Urinary bladder (tissue), 4 donors: ENCODE results near the gene TNFRSF6B. TPM values are rescaled to one million over a fixed set of nuclear protein-coding genes. Genes with fewer than 3 reads are reported as not detected.
A peak's percentile ranks its signal among the peaks of the same experiment; 100 is the strongest.

Experiments
- DNase-seq: peaks from one replicate; pipeline ENCODE4 v3.0.0-alpha.2; 2015; ENCODE audit errors: extremely low spot score
- H3K27ac ChIP-seq: one replicate; pipeline ENCODE4 v1.5.1; 2013; ENCODE audit warnings: low read depth, mild to moderate bottlenecking, moderate library complexity
- H3K36me3 ChIP-seq: one replicate; pipeline ENCODE4 v1.6.1; 2013; ENCODE audit warnings: mild to moderate bottlenecking, moderate library complexity; ENCODE audit not compliant: insufficient read depth
- H3K4me1 ChIP-seq: one replicate; pipeline ENCODE4 v1.6.1; 2013; ENCODE audit warnings: mild to moderate bottlenecking, moderate library complexity; ENCODE audit not compliant: insufficient read depth
- H3K4me3 ChIP-seq: one replicate; pipeline ENCODE4 v1.5.1; 2013; ENCODE audit warnings: low read depth, low read length
- WGBS: extraction: QIAGEN DNeasy Blood & Tissue Kit; methylation state at CpG from one replicate; pipeline ENCODE4 v1.1.7; 2013; 5-methylcytosine and 5-hydroxymethylcytosine counted together
- polyA plus RNA-seq: library from polyadenylated mRNA; stranded (reverse); fragments of 200-250 nt; gene quantifications from one replicate; pipeline ENCODE4 v1.2.3, GENCODE V29; 2013
- total RNA-seq: library from RNA; depleted of rRNA; stranded (reverse); fragments of >200 nt; gene quantifications from one replicate; pipeline ENCODE4 v1.2.3, GENCODE V29; 2014
- donor health status: healthy with polysubstance abuse.
- donor health status: healthy.

Gene TNFRSF6B
- total and polyA plus RNA-seq, 2 donors: 0.42 to 35.6 TPM

- 84% methylated on average over 14 of the region's 14 CpGs for WGBS
- H3K36me3 ChIP-seq: peaks cover 2% of the 10 kb centered on the region
- H3K4me3 ChIP-seq: no peak overlapping the region
- H3K27ac ChIP-seq: no peak overlapping the region
- DNase-seq: no peak
- no peaks in the 10 kb centered on the region for H3K4me1 ChIP-seq
Measured at GRCh38 chr20:63701329-63702035, 5.0 kb downstream of the TNFRSF6B start.

- no peaks in the 10 kb centered on the region for H3K4me1 ChIP-seq
- WGBS: 90% methylated on average over 16 of the region's 16 CpGs
- no peak overlapping the region for H3K4me3 ChIP-seq
- no peak for DNase-seq
- H3K36me3 ChIP-seq: peaks cover 2% of the 10 kb centered on the region
- H3K27ac ChIP-seq: no peak overlapping the region
Measured at GRCh38 chr20:63702036-63702665, 5.7 kb downstream of the TNFRSF6B start.

- WGBS: 81% methylated on average over 13 of the region's 13 CpGs
- Histone ChIP-seq H3K27ac (no peak overlapping the region), H3K36me3 (peaks cover 2% of the 10 kb centered on the region), H3K4me1 (no peaks in the 10 kb centered on the region), H3K4me3 (no peak overlapping the region)
- no peak for DNase-seq
Measured at GRCh38 chr20:63702751-63703470, 6.5 kb downstream of the TNFRSF6B start.

- Histone ChIP-seq H3K4me3 (no peak overlapping the region), H3K27ac (no peak overlapping the region), H3K36me3 (peaks cover 2% of the 10 kb centered on the region), H3K4me1 (no peaks in the 10 kb centered on the region)
- WGBS: 89% methylated on average over 15 of the region's 15 CpGs
- DNase-seq: no peak
Measured at GRCh38 chr20:63703471-63703975, 7.1 kb downstream of the TNFRSF6B start.

- Histone ChIP-seq H3K4me1 (no peaks in the 10 kb centered on the region), H3K36me3 (peaks cover 2% of the 10 kb centered on the region), H3K27ac (no peak overlapping the region), H3K4me3 (no peak overlapping the region)
- DNase-seq: no peak
- 86% methylated on average over 11 of the region's 11 CpGs for WGBS
Measured at GRCh38 chr20:63703976-63704748, 7.7 kb downstream of the TNFRSF6B start.

- Histone ChIP-seq H3K27ac (no peak overlapping the region), H3K36me3 (peaks cover 2% of the 10 kb centered on the region), H3K4me3 (no peak overlapping the region), H3K4me1 (no peaks in the 10 kb centered on the region)
- WGBS: 80% methylated on average over 6 of the region's 6 CpGs
- no peak for DNase-seq
Measured at GRCh38 chr20:63704749-63705117, 8.3 kb downstream of the TNFRSF6B start.

- Histone ChIP-seq H3K4me1 (no peaks in the 10 kb centered on the region), H3K4me3 (no peak overlapping the region), H3K27ac (no peak overlapping the region), H3K36me3 (peaks cover 2% of the 10 kb centered on the region)
- DNase-seq: no peak
- WGBS: 92% methylated on average over 8 of the region's 8 CpGs
Measured at GRCh38 chr20:63705232-63706026, 9.0 kb downstream of the TNFRSF6B start.

- H3K4me1 ChIP-seq: no peaks in the 10 kb centered on the region
Measured at GRCh38 chr20:63706027-63706695, 9.7 kb downstream of the TNFRSF6B start.

GRCh38 chr20:63706852-63707557 is 10.6 kb downstream of the TNFRSF6B start:
- Histone ChIP-seq H3K27ac (peak overlapping the region; percentile 94), H3K36me3 (peaks cover 2% of the 10 kb centered on the region), H3K4me1 (no peaks in the 10 kb centered on the region), H3K4me3 (peak overlapping the region; percentile 97)
- no peak for DNase-seq
- WGBS: 4% methylated on average over 56 of the region's 56 CpGs

More at GRCh38 chr20:63706027-63706695, 9.7 kb downstream of the TNFRSF6B start:
- H3K36me3 ChIP-seq: peaks cover 2% of the 10 kb centered on the region
- 85% methylated on average over 12 of the region's 12 CpGs for WGBS
- DNase-seq: no peak
- H3K27ac ChIP-seq: no peak overlapping the region
- H3K4me3 ChIP-seq: no peak overlapping the region

GRCh38 chr20:63707558-63708300 is 11.3 kb downstream of the TNFRSF6B start, which contains the start of the genes ARFRP1 and ZGPAT:
Gene ARFRP1, minus strand, starts transcription at chr20:63707976. Its CDS starts 885 bp downstream, at chr20:63707091.
Gene ZGPAT, plus strand, starts transcription at chr20:63708039. Its CDS starts 542 bp downstream, at chr20:63708581.
- under 1% methylated on average over 98 of the region's 98 CpGs for WGBS
- H3K4me3 ChIP-seq: peak within 1 kb of the TSS; percentile 97
- H3K36me3 ChIP-seq: peaks cover 2% of the 10 kb centered on the region
- peak; percentile 31 for DNase-seq
- H3K4me1 ChIP-seq: no peaks in the 10 kb centered on the region
- peak within 1 kb of the TSS; percentile 94 for H3K27ac ChIP-seq
